NB4 (cell line): ENCODE results near the gene MRPL39.

Experiments
- MYC ChIP-seq: IDR thresholded peaks from 2 replicates; pipeline ENCODE4 v1.6.1; 2011; ENCODE audit warnings: low read depth, low read length
- POLR2A ChIP-seq: IDR thresholded peaks from 2 replicates; pipeline ENCODE4 v1.6.1; 2011; ENCODE audit warnings: mild to moderate bottlenecking; ENCODE audit not compliant: insufficient read length; ENCODE audit errors: extremely low read depth
- TF ChIP-seq, protein P1 (sequence below): IDR thresholded peaks from one replicate; pipeline ENCODE4 v1.5.1; 2012; ENCODE audit warnings: low read depth, low read length
- TF ChIP-seq, protein P2 (sequence below): IDR thresholded peaks from 2 replicates; pipeline ENCODE4 v1.6.1; 2011; ENCODE audit warnings: low read depth, low read length

DNA sequence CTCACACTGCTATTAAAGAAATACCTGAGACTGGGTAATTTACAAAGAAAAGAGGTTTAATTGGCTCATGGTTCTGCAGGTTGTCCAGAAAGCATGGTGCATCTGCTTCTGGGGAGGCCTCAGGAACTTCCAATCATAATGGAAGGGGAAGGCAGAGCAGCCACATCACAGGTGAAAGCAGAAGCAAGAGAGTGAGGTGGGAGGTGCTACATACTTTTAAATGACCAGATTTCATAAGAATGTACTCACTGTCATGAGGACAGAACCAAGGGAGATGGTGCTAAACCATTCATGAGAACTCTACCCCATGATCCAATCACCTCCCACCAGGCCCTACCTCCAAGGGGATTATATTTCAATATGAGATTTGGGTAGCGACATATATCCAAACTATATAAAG is 55.7 kb downstream of the MRPL39 start:
- TF ChIP-seq POLR2A (no peak), MYC (no peak)
- TF ChIP-seq, protein P1, sequence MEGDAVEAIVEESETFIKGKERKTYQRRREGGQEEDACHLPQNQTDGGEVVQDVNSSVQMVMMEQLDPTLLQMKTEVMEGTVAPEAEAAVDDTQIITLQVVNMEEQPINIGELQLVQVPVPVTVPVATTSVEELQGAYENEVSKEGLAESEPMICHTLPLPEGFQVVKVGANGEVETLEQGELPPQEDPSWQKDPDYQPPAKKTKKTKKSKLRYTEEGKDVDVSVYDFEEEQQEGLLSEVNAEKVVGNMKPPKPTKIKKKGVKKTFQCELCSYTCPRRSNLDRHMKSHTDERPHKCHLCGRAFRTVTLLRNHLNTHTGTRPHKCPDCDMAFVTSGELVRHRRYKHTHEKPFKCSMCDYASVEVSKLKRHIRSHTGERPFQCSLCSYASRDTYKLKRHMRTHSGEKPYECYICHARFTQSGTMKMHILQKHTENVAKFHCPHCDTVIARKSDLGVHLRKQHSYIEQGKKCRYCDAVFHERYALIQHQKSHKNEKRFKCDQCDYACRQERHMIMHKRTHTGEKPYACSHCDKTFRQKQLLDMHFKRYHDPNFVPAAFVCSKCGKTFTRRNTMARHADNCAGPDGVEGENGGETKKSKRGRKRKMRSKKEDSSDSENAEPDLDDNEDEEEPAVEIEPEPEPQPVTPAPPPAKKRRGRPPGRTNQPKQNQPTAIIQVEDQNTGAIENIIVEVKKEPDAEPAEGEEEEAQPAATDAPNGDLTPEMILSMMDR, result no peak
- TF ChIP-seq, protein P2, sequence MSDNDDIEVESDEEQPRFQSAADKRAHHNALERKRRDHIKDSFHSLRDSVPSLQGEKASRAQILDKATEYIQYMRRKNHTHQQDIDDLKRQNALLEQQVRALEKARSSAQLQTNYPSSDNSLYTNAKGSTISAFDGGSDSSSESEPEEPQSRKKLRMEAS, result no peak
